ENCODE results near the gene PPP1R3F.
"Not testable (repeated sequence)": the region's sequence is repeated elsewhere in the genome, so short reads cannot be mapped to it uniquely, and the experiment has no call there.

The PPP1R3F gene

DNA sequence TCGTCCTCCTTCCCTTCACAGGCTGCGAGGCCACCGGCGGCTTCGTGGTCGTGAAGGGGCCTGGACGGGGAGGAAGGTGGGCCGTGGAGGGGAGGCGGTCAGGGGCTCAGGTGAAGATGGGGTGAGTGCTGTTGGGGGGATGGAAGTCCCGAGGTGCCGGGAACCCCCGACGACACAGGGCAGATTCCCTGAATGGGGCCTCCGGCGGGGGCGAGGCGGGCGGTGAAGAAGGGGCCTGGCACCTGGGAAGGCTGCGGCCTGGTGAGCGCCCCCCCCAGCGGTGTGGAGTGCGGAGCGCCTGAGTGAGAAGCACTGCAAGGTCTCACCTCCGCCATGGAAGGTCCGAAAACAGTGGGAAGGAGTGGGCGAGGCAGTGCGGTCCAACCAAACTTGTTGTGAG, 52.7 kb downstream of the PPP1R3F start:
- not testable (repeated sequence) for DNase-seq

DNA sequence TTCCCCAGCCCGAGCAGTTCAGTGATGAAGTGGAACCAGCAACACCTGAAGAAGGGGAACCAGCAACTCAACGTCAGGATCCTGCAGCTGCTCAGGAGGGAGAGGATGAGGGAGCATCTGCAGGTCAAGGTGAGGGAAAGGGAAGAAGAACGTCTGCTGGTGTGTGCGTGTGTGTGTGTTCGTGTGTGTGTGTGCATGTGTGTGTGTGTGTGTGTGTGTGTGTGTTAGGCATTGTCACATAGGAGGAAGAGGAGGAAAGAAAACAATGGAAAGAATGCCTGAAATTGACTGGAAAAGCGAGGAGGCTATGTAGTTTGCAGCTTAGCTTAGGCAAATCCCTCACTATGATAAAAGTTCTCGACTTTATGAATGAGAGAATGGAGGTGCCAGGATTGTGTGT, 54.1 kb downstream of the PPP1R3F start:
- DNase-seq = not testable (repeated sequence)

DNA sequence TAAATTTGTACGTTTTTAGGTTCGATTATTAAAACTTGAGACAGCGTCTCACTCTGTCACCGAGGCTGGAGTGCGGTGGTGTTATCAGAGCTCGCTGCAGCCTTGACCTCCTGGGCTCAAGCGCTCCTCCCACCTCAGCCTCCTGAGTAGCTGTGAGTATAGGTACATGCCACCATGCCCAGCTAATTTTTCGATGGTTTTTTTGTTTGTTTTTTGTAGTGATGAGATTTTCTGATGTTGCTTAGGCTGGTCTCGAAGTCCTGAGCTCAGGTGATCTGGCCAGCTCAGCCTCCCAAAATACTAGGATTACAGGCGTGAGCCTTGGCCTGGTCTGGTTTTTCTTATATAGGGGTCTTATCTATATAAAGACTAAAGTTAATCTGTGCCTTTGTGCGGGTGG, 60.8 kb downstream of the PPP1R3F start:
- DNase-seq = not testable (repeated sequence)

DNA sequence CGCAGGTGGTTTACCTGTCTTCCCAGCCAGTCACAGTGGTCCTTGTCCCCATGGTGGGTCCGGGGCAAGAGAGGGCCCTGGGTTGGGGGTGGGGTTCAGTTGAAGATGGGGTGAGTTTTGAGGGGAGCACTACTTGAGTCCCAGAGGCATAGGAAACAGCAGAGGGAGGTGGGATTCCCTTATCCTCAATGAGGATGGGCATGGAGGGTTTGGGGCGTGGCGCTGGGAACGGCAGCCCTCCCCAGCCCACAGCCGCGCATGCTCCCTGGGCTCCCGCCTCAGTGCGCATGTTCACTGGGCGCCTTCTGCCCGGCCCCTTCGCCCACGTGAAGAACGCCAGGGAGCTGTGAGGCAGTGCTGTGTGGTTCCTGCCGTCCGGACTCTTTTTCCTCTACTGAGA, 61.7 kb downstream of the PPP1R3F start, which contains the start of gene GAGE13:
Gene GAGE13, plus strand, starts transcription at position 301 of the 400 bp plus-strand sequence. CDS start 1,156 bp downstream, outside the sequence.
- DNase-seq = not testable (repeated sequence)

DNA sequence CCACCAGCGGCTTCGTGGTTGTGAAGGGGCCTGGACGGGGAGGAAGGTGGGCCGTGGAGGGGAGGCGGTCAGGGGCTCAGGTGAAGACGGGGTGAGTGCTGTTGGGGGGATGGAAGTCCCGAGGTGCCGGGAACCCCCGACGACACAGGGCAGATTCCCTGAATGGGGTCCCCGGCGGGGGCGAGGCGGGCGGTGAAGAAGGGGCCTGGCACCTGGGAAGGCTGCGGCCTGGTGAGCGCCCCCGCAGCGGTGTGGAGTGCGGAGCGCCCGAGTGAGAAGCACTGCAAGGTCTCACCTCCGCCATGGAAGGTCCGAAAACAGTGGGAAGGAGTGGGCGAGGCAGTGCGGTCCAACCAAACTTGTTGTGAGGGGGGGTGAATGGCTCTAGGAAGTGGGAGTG, 62.2 kb downstream of the PPP1R3F start:
- DNase-seq = not testable (repeated sequence)

Data from SHP77 treated with DMSO at 0.1 percent for 48 hours (cell line).